ENCODE measurements around the gene EYA2.

EYA2 gene

DNA sequence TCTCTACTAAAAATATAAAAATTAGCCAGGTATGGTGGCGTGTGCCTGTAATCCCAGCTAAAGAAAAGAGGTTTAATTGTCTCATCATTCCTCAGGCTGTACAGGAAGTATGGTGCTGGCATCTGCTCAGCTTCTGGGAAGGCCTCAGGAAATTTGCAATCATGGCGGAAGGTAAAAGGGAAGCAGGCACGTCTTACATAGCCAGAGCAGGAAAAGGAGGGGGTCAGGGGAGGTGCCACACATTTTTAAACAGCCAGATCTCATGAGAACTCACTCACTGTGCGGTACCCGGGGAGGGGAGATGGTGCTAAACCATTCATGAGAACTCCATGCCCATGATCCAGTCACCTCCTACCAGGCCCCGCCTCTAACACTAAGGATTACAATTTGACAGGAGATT lies 191.7 kb downstream of the EYA2 start:
- no peak for TF ChIP-seq ZFX (IDR thresholded peaks at IDR 0.05)
- TF ChIP-seq, protein P1, sequence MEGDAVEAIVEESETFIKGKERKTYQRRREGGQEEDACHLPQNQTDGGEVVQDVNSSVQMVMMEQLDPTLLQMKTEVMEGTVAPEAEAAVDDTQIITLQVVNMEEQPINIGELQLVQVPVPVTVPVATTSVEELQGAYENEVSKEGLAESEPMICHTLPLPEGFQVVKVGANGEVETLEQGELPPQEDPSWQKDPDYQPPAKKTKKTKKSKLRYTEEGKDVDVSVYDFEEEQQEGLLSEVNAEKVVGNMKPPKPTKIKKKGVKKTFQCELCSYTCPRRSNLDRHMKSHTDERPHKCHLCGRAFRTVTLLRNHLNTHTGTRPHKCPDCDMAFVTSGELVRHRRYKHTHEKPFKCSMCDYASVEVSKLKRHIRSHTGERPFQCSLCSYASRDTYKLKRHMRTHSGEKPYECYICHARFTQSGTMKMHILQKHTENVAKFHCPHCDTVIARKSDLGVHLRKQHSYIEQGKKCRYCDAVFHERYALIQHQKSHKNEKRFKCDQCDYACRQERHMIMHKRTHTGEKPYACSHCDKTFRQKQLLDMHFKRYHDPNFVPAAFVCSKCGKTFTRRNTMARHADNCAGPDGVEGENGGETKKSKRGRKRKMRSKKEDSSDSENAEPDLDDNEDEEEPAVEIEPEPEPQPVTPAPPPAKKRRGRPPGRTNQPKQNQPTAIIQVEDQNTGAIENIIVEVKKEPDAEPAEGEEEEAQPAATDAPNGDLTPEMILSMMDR (conservative IDR thresholded peaks at IDR 0.05), result no peak
- H3K27ac ChIP-seq, result no peak overlapping the region

DNA sequence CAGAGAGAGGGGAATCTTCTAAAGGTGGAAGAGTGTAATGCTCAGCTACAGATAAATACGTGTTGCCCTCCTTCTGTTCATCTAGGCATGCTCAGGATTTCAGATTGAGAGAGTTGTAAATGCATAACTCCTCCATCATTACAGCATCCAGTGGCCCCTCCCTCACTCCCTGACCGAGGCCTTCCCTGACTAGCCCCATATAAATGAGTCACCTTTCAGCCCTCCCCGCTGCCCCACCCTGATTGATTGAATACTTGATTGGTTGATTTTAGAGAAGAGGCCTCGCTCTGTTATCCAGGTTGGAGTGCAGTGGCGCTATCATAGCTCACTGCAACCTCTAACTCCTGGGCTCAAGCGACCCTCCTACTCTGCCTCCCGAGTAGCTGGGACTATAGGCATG lies 193.7 kb downstream of the EYA2 start:
- no peak overlapping the region for H3K27ac ChIP-seq
- TF ChIP-seq ZFX (IDR thresholded peaks at IDR 0.05), result no peak
- TF ChIP-seq, protein P1 (conservative IDR thresholded peaks at IDR 0.05), result no peak

DNA sequence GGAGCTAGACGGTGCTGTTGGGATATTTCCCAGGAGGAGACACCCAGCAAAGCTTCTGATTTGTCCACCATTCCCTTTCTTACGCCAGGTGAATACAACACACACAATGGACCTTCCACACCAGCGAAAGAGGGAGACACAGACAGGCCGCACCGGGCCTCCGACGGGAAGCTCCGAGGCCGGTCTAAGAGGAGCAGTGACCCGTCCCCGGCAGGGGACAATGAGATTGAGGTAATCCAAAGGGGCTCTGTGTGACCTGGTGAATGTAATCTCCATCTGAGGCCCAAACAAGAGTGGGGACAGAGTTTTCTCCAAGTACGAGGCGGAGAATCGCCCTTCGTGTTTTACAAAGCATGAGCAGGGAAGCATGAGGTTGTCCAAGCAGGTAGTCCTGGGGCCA lies 194.5 kb downstream of the EYA2 start:
- TF ChIP-seq, protein P1 (conservative IDR thresholded peaks at IDR 0.05), result no peak
- no peak for TF ChIP-seq ZFX (IDR thresholded peaks at IDR 0.05)
- H3K27ac ChIP-seq, result no peak overlapping the region

DNA sequence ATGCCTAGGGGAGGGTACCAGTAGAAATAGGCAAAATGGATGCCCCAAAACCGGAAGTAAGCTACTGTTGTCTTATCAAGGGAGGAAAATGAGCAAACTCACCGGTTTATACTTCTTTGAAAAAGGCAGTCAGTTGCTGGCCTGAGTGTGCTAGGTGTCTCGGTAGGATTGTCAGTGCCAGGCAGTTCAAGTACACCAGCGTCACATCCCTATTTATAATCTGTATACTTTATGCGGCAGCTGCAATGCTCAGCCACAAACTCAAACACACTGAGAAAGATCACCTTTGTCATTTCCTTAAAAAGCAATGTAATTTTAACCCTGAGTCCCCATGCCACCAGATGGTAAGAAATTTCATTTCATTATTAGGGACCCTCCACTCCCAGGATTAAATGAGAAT lies 196.2 kb downstream of the EYA2 start:
- TF ChIP-seq ZFX (IDR thresholded peaks at IDR 0.05), result no peak
- TF ChIP-seq, protein P1 (conservative IDR thresholded peaks at IDR 0.05), result no peak
- H3K27ac ChIP-seq, result no peak overlapping the region

DNA sequence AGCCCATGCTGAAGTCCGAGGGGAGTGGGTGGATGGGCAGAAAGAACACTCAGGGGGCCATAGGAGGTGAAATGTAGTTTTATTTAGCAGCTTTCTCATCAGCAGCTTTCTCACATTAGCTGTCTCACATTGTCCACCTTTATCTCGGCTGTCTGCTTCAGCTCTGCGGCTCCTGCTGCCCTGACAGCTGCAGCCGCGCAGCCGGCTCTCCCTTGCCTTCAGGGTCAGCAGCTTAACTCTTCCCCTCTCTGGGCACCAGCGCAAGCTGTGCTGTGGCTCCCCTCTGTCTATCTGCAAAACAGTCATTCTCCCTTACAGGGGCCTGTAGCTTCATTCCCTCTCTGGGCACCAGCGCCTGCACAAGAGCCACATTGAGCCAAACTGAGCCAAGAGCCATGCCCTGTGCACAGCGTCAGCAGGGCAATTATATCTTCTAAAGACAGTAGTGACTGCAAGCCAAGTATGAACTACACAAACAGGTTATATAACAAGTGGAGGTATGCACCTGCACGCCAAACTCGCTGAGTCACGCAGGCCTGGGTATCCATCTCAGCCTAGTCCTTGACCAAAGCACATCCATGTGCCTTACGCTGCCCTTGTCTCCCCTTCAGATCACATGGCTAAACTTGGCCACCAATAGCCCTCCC lies 198.8 kb downstream of the EYA2 start:
- no peak for TF ChIP-seq ZFX (IDR thresholded peaks at IDR 0.05)
- TF ChIP-seq, protein P1 (conservative IDR thresholded peaks at IDR 0.05), result no peak
- H3K27ac ChIP-seq, result no peak overlapping the region

DNA sequence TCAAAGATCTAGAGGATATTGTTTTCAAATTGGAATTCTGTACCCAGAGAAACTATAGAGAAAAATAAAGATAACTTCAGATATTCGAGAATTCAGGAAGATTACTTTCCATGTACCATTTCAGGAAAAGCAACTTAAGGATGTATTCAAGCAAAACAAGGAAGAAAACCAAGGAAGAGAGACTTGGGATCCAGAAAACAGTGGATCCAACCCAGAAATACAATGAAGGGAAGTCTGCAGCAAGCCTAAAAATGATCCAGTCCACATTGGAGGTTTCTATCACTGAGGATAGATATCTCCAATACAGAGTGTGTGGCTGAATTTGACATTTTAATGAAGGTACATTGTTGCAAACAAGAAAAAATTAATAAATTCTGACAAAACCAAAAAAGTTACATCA lies 201.0 kb downstream of the EYA2 start:
- no peak overlapping the region for H3K27ac ChIP-seq
- TF ChIP-seq, protein P1 (conservative IDR thresholded peaks at IDR 0.05), result no peak
- TF ChIP-seq ZFX (IDR thresholded peaks at IDR 0.05), result no peak

DNA sequence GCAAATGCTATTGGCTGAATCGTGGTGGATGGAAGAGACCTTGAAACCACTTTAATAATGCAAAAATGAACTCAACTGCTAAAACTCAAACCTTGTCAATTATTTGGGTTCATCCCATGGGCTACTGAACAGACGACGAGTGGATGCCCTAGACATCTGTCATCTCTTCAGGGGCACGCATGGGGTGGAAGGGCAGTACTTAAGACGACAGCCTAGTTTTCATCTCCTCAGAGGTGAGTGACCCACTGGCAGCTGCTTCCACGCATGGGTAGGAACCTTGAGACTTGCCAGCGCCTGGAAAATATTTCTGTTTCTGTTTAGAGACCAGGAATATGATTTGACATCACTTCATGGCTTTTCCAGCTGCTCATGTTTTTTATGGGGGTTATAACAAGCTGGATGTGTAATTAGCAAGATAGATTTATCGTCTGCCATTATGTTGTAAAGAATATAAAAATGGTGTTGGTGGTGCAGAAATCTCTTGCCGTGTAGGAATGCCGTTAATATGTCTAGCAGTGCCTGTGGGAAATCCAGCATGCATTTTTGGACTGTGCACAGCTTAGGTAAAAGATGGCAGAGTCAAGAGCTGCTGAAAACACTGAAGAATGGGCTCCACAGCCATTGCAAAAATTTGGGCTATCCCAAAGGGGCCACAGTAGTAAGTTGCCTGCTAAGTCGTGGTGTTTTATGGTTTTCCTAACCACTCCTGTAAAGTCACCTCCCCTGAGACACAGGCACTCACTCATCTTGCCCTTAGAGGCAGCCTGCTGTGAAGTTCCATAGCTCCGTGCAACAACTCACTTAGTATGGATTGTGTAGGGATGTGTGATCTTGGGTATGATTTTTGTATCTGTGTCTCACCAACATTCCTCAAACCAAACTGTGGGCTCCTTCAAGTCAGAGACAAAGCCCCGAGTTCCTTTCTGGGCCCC lies 203.3 kb downstream of the EYA2 start:
- H3K27ac ChIP-seq, result no peak overlapping the region
- TF ChIP-seq ZFX (IDR thresholded peaks at IDR 0.05), result no peak
- TF ChIP-seq, protein P1 (conservative IDR thresholded peaks at IDR 0.05), result no peak

All from C4-2B (cell line).